WTC11 (cell line): ENCODE measurements around the gene RASAL2. TPM values are rescaled to one million over a fixed set of nuclear protein-coding genes. Genes with fewer than 3 reads are reported as not detected.
A peak's percentile ranks its signal among the peaks of the same experiment; 100 is the strongest.

Source experiments
- ATAC-seq: fragments of 200-7000 bp; cut with Tn5 transposase; 2 replicates; pipeline ENCODE4 v1.10.0; 2021; ENCODE audit warnings: mild to moderate bottlenecking, moderate library complexity
- CTCF ChIA-PET: fragments of 300-600 bp; sonication (Branson Sonifier 250); formaldehyde crosslinking; loops from one replicate; lab custom pipeline; 2021; ENCODE audit warnings: antibody characterized with exemption; lab: Charles Lee
- POLR2A ChIA-PET: fragments of 350-600 bp; sonication (Branson Sonifier 250); formaldehyde crosslinking; loops from one replicate; lab custom pipeline; 2021; ENCODE audit warnings: antibody characterized with exemption; lab: Charles Lee
- DNase-seq: peaks from one replicate; pipeline ENCODE4 v3.0.0; 2021; ENCODE audit warnings: low spot score
- H3K27ac Mint-ChIP-seq: 2 replicates; pipeline ENCODE4 v1.8.0; 2021; ENCODE audit warnings: mixed read lengths
- H3K27me3 Mint-ChIP-seq: 2 replicates; pipeline ENCODE4 v1.8.0; 2021; ENCODE audit warnings: low read depth, mild to moderate bottlenecking, moderate library complexity, mixed read lengths
- H3K36me3 Mint-ChIP-seq: 2 replicates; pipeline ENCODE4 v1.8.0; 2021; ENCODE audit warnings: mixed read lengths
- H3K4me1 Mint-ChIP-seq: 2 replicates; pipeline ENCODE4 v1.8.0; 2022; ENCODE audit warnings: mixed read lengths
- H3K4me3 Mint-ChIP-seq: 2 replicates; pipeline ENCODE4 v1.8.0; 2021; ENCODE audit warnings: mild to moderate bottlenecking, moderate library complexity, mixed read lengths
- H3K9me3 Mint-ChIP-seq: 2 replicates; pipeline ENCODE4 v1.8.0; 2021; ENCODE audit warnings: mixed read lengths
- CREM ChIP-seq: sonication (generic); formaldehyde crosslinking; IDR thresholded peaks from 2 replicates; pipeline ENCODE4 v1.8.1; 2022; ENCODE audit warnings: mild to moderate bottlenecking, missing genetic modification reagents, moderate library complexity
- EMX1 ChIP-seq: fragments of 250-450 bp; sonication (Bioruptor Pico); IDR thresholded peaks from 2 replicates; pipeline ENCODE4 v1.8.0; 2021; ENCODE audit warnings: mild to moderate bottlenecking
- ETV6 ChIP-seq: sonication (generic); formaldehyde crosslinking; IDR thresholded peaks from 2 replicates; pipeline ENCODE4 v1.8.1; 2022; ENCODE audit warnings: mild to moderate bottlenecking, missing genetic modification reagents
- FOXJ3 ChIP-seq: sonication (generic); formaldehyde crosslinking; IDR thresholded peaks from 2 replicates; pipeline ENCODE4 v1.9.0; 2021; ENCODE audit warnings: missing genetic modification reagents, mild to moderate bottlenecking, borderline replicate concordance
- GABPB1 ChIP-seq: sonication (generic); formaldehyde crosslinking; IDR thresholded peaks from 2 replicates; pipeline ENCODE4 v1.8.1; 2023; ENCODE audit warnings: mild to moderate bottlenecking, missing genetic modification reagents
- JUN ChIP-seq: sonication (generic); formaldehyde crosslinking; IDR thresholded peaks from 2 replicates; pipeline ENCODE4 v1.8.0; 2023; ENCODE audit warnings: mild to moderate bottlenecking, missing genetic modification reagents
- NFATC4 ChIP-seq: fragments of 250-450 bp; sonication (Bioruptor Pico); IDR thresholded peaks from 2 replicates; pipeline ENCODE4 v1.9.0; 2021; ENCODE audit warnings: mild to moderate bottlenecking
- NFYB ChIP-seq: sonication (generic); formaldehyde crosslinking; conservative IDR thresholded peaks from 2 replicates; pipeline ENCODE4 v1.8.0; 2022; ENCODE audit warnings: low read depth, missing genetic modification reagents
- PRRX2 ChIP-seq: fragments of 250-450 bp; sonication (Bioruptor Pico); IDR thresholded peaks from 2 replicates; pipeline ENCODE4 v1.8.0; 2021; ENCODE audit warnings: mild to moderate bottlenecking
- RORB ChIP-seq: fragments of 250-450 bp; sonication (Bioruptor Pico); IDR thresholded peaks from 2 replicates; pipeline ENCODE4 v1.9.0; 2021; ENCODE audit warnings: mild to moderate bottlenecking
- SMAD4 ChIP-seq: sonication (generic); formaldehyde crosslinking; IDR thresholded peaks from 2 replicates; pipeline ENCODE4 v1.8.0; 2022; ENCODE audit warnings: mild to moderate bottlenecking, missing genetic modification reagents
- SP1 ChIP-seq: sonication (generic); formaldehyde crosslinking; conservative IDR thresholded peaks from 2 replicates; pipeline ENCODE4 v1.8.1; 2022; ENCODE audit warnings: missing genetic modification reagents
- TP53 ChIP-seq: sonication (generic); formaldehyde crosslinking; IDR thresholded peaks from 2 replicates; pipeline ENCODE4 v1.8.1; 2023; ENCODE audit warnings: mild to moderate bottlenecking, missing genetic modification reagents
- ZBTB21 ChIP-seq: sonication (generic); formaldehyde crosslinking; IDR thresholded peaks from 2 replicates; pipeline ENCODE4 v1.8.1; 2023; ENCODE audit warnings: mild to moderate bottlenecking, missing genetic modification reagents, borderline replicate concordance
- ZNF317 ChIP-seq: sonication (generic); formaldehyde crosslinking; IDR thresholded peaks from 2 replicates; pipeline ENCODE4 v1.8.1; 2023; ENCODE audit warnings: low read depth, mild to moderate bottlenecking, moderate library complexity, missing genetic modification reagents, borderline replicate concordance
- ZNF423 ChIP-seq: fragments of 250-450 bp; sonication (Bioruptor Pico); IDR thresholded peaks from 2 replicates; pipeline ENCODE4 v2.1.2; 2022; ENCODE audit warnings: mild to moderate bottlenecking, moderate library complexity
- total RNA-seq: library from RNA; stranded (reverse); gene quantifications from 3 replicates; pipeline ENCODE4 v1.2.3, GENCODE V29; 2021
- TF ChIP-seq, protein P1 (sequence below): sonication (generic); formaldehyde crosslinking; IDR thresholded peaks from 2 replicates; pipeline ENCODE4 v1.8.1; 2022; ENCODE audit warnings: low read depth, missing genetic modification reagents, borderline replicate concordance
- TF ChIP-seq, protein P2 (sequence below): sonication (generic); formaldehyde crosslinking; IDR thresholded peaks from 2 replicates; pipeline ENCODE4 v1.8.1; 2022; ENCODE audit warnings: mild to moderate bottlenecking, missing genetic modification reagents, moderate library complexity, borderline replicate concordance
- TF ChIP-seq, protein P3 (sequence below): sonication (generic); formaldehyde crosslinking; IDR thresholded peaks from 2 replicates; pipeline ENCODE4 v1.8.1; 2022; ENCODE audit warnings: missing genetic modification reagents, borderline replicate concordance
- TF ChIP-seq, protein P4 (sequence below): fragments of 250-450 bp; sonication (Bioruptor Pico); conservative IDR thresholded peaks from 2 replicates; pipeline ENCODE4 v1.9.0; 2021; ENCODE audit warnings: mild to moderate bottlenecking
- TF ChIP-seq, protein P5 (sequence below): fragments of 250-450 bp; sonication (Bioruptor Pico); IDR thresholded peaks from 2 replicates; pipeline ENCODE4 v1.9.0; 2021; ENCODE audit warnings: mild to moderate bottlenecking

RASAL2 gene
- total RNA-seq, 1 experiment from 2014 or later = 29.5 TPM

DNA sequence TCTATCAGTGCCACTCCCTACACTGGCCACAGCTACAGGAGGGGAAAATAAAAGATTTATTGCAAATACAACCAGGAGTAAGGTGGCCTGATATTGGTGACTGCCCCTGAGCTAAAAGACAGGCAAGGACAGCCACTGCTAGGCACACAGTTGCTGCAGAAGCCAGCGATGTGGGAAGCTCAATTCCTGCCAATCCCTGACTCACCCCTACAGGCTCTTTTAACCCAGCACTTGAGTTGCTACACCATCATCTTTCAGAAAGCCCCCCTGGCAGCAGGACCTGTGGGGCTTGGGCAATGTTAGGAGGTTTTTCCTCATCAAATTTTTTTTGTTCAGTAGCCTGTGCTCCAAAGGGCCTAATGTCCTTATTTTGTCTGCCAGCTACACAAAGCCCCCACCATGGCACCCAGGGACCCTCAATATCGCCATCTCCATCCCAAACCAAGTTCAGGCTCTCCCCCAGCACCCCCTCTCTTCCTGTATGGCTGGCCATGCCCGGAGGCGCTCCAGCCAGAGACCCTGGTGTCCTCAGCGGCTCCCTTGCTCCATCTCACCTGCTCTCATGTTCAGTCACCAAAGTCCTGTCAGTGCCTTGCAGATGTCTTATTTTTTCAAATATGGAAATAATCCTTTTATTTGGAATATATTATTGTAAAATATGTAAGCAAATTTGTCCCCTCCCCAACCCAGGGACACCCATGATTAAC is 389.5 kb downstream of the RASAL2 start:
- Mint-ChIP-seq H3K36me3 (peaks cover 6% of the 10 kb centered on the region; the same call in 1 of the 2 replicates), H3K27ac (no peak overlapping the region), H3K9me3 (no peaks in the 10 kb centered on the region), H3K4me3 (no peak overlapping the region), H3K4me1 (peaks cover 7% of the 10 kb centered on the region), H3K27me3 (no peaks in the 10 kb centered on the region; the same call in 1 of the 2 replicates)
- TF ChIP-seq PRRX2 = no peak
- TF ChIP-seq, protein P1, sequence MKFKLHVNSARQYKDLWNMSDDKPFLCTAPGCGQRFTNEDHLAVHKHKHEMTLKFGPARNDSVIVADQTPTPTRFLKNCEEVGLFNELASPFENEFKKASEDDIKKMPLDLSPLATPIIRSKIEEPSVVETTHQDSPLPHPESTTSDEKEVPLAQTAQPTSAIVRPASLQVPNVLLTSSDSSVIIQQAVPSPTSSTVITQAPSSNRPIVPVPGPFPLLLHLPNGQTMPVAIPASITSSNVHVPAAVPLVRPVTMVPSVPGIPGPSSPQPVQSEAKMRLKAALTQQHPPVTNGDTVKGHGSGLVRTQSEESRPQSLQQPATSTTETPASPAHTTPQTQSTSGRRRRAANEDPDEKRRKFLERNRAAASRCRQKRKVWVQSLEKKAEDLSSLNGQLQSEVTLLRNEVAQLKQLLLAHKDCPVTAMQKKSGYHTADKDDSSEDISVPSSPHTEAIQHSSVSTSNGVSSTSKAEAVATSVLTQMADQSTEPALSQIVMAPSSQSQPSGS = no peak
- no peak for TF ChIP-seq JUN (CRISPR knock-in tag)
- TF ChIP-seq ZNF423 (CRISPR knock-in tag) = no peak
- no peak for TF ChIP-seq RORB (CRISPR knock-in tag)
- no peak for TF ChIP-seq NFYB (CRISPR knock-in tag)
- no peak for TF ChIP-seq ZNF317 (CRISPR knock-in tag)
- no peak for TF ChIP-seq EMX1 (CRISPR knock-in tag)
- TF ChIP-seq NFATC4 (CRISPR knock-in tag) = no peak
- no peak; the same call in 1 of the 2 replicates for ATAC-seq
- CTCF ChIA-PET = interaction anchor here (0.7 to 1.8 kb wide), 4 partner anchors 18 to 1534 kb away, joined by 3 to 8 read pairs (median 3); no protein-coding TSS in a partner anchor
- POLR2A ChIA-PET = no interaction called here
- DNase-seq = no peak

DNA sequence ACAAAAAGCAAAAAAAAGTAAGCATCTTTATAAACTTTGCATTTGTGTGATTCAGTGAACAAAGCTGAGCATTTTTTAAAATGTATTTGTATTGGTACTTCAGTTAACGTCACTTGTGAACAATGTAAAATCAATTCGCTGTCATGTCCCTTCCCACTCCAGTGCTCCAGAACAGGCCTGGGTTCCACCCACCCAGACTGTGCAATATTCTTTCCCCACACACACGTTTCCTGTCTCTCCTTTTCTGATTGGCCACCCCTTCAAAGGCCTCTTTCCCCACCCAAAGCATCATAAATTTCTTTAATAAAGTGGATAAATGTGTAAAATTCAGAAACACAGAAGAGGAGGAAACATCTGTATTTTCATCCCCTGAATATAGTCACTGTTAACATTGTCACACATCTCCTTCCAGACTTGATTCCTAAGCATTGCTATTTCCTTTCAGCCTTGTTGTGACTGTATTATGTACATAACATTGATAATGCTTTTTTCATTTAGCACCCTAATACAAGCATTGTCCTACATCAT is 390.9 kb downstream of the RASAL2 start:
- Mint-ChIP-seq H3K4me3 (no peak overlapping the region), H3K36me3 (0 out of 2 replicates have a peak, but pooled peaks cover 3% of the 10 kb centered on the region), H3K27me3 (no peaks in the 10 kb centered on the region; the same call in 1 of the 2 replicates), H3K9me3 (no peaks in the 10 kb centered on the region), H3K4me1 (peaks cover 7% of the 10 kb centered on the region), H3K27ac (no peak overlapping the region)
- ChIA-PET POLR2A (no interaction called here), CTCF (no interaction called here)
- ATAC-seq (no peak), DNase-seq (no peak)
- TF ChIP-seq, protein P2, sequence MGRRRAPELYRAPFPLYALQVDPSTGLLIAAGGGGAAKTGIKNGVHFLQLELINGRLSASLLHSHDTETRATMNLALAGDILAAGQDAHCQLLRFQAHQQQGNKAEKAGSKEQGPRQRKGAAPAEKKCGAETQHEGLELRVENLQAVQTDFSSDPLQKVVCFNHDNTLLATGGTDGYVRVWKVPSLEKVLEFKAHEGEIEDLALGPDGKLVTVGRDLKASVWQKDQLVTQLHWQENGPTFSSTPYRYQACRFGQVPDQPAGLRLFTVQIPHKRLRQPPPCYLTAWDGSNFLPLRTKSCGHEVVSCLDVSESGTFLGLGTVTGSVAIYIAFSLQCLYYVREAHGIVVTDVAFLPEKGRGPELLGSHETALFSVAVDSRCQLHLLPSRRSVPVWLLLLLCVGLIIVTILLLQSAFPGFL = no peak
- TF ChIP-seq SP1 (CRISPR knock-in tag) (no peak), FOXJ3 (CRISPR knock-in tag) (no peak)

DNA sequence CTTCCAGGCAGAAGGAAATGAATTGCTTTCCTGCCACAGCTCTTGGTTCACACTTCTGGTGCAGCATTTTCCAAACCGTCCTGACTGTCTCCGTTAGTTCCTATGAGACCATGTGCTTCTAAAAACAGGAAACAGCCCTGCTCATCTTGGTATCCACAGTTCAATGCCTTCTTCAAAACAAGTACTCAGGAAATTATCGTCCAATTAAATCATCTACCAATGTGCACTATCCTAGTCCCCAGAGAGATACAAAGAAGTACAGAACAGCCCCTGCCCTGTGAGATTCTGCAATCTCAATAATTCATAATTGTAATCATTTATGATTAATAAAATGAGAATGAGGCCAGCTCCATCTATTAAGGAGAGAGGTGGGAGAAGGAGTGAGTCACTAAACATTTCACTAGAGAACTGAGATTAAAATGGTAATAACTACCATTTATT is 391.7 kb downstream of the RASAL2 start:
- H3K27ac Mint-ChIP-seq = 0 out of 2 replicates have a peak overlapping the region, but pooled peaks have one; percentile 13
- POLR2A ChIA-PET = no interaction called here
- no peak overlapping the region for H3K4me3 Mint-ChIP-seq
- CTCF ChIA-PET = interaction anchor here (0.5 to 3.5 kb wide), 2 partner anchors 16 to 688 kb away, joined by 3 to 34 read pairs; no protein-coding TSS in a partner anchor
- no peaks in the 10 kb centered on the region; the same call in 1 of the 2 replicates for H3K27me3 Mint-ChIP-seq
- H3K4me1 Mint-ChIP-seq = peaks cover 7% of the 10 kb centered on the region
- no peaks in the 10 kb centered on the region for H3K36me3 Mint-ChIP-seq
- DNase-seq = no peak
- ATAC-seq = no peak
- H3K9me3 Mint-ChIP-seq = no peaks in the 10 kb centered on the region
- TF ChIP-seq, protein P3, sequence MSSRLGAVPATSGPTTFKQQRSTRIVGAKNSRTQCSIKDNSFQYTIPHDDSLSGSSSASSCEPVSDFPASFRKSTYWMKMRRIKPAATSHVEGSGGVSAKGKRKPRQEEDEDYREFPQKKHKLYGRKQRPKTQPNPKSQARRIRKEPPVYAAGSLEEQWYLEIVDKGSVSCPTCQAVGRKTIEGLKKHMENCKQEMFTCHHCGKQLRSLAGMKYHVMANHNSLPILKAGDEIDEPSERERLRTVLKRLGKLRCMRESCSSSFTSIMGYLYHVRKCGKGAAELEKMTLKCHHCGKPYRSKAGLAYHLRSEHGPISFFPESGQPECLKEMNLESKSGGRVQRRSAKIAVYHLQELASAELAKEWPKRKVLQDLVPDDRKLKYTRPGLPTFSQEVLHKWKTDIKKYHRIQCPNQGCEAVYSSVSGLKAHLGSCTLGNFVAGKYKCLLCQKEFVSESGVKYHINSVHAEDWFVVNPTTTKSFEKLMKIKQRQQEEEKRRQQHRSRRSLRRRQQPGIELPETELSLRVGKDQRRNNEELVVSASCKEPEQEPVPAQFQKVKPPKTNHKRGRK (CRISPR knock-in tag) = no peak
- TF ChIP-seq GABPB1 (CRISPR knock-in tag) = no peak
- no peak for TF ChIP-seq TP53 (CRISPR knock-in tag)
- TF ChIP-seq SMAD4 (CRISPR knock-in tag) = no peak
- TF ChIP-seq, protein P4, sequence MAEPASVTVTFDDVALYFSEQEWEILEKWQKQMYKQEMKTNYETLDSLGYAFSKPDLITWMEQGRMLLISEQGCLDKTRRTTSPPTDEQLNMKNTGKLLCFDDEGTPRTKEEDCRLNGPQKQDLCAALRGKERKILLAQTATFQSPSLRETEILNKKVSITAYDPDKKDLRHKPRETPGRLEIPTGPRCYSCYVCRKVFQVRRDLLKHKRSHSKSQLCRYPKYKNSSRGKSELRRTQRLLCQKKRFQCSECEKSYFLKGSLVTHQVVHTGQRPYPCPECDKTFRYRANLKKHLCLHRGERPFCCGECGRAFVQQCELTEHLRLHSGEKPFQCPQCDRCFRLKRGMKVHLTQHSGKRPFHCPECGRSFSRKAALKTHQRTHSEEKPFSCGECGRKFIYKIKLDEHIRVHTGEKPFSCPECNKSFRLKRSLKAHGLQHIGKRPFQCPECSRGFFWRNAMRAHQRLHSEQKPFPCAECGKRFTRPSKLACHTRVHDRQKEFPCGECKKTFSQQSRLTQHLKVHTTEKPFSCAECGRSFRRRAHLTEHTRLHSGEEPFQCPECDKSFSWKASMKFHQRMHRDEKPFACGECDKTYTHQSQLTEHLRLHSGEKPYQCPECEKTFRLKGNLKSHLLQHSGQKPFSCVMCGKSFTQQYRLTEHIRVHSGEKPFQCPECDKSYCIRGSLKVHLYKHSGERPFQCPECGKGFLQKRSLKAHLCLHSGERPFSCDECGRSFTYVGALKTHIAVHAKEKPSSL = no peak
- TF ChIP-seq, protein P2 = no peak
- TF ChIP-seq, protein P5, sequence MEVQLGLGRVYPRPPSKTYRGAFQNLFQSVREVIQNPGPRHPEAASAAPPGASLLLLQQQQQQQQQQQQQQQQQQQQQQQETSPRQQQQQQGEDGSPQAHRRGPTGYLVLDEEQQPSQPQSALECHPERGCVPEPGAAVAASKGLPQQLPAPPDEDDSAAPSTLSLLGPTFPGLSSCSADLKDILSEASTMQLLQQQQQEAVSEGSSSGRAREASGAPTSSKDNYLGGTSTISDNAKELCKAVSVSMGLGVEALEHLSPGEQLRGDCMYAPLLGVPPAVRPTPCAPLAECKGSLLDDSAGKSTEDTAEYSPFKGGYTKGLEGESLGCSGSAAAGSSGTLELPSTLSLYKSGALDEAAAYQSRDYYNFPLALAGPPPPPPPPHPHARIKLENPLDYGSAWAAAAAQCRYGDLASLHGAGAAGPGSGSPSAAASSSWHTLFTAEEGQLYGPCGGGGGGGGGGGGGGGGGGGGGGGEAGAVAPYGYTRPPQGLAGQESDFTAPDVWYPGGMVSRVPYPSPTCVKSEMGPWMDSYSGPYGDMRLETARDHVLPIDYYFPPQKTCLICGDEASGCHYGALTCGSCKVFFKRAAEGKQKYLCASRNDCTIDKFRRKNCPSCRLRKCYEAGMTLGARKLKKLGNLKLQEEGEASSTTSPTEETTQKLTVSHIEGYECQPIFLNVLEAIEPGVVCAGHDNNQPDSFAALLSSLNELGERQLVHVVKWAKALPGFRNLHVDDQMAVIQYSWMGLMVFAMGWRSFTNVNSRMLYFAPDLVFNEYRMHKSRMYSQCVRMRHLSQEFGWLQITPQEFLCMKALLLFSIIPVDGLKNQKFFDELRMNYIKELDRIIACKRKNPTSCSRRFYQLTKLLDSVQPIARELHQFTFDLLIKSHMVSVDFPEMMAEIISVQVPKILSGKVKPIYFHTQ (CRISPR knock-in tag) = no peak
- no peak for TF ChIP-seq ETV6 (CRISPR knock-in tag)
- TF ChIP-seq ZBTB21 (CRISPR knock-in tag) = no peak
- TF ChIP-seq CREM (CRISPR knock-in tag) = no peak
- TF ChIP-seq RORB (CRISPR knock-in tag) = no peak
